ENCODE measurements around the gene ANKRD44. TPM values are rescaled to one million over a fixed set of nuclear protein-coding genes. Genes with fewer than 3 reads are reported as not detected.

Gene ANKRD44
- total RNA-seq, 2 donors from 2014 or later = 7.0 to 10.1 TPM

- Histone ChIP-seq H3K9me3 (no peaks in the 10 kb centered on the region), H3K4me1 (no peaks in the 10 kb centered on the region), H3K4me3 (no peak overlapping the region), H3K27ac (peak overlapping the region in 1 of 2 donors; percentile 56), H3K27me3 (no peaks in the 10 kb centered on the region), H3K36me3 (no peaks in the 10 kb centered on the region)
- DNase-seq (ENCODE audit: low spot score) = no peak
- TF ChIP-seq CTCF (IDR thresholded peaks at IDR 0.05) = no peak
Measured at GRCh38 chr2:197261808-197262226, 48.8 kb downstream of the ANKRD44 start.

DNA sequence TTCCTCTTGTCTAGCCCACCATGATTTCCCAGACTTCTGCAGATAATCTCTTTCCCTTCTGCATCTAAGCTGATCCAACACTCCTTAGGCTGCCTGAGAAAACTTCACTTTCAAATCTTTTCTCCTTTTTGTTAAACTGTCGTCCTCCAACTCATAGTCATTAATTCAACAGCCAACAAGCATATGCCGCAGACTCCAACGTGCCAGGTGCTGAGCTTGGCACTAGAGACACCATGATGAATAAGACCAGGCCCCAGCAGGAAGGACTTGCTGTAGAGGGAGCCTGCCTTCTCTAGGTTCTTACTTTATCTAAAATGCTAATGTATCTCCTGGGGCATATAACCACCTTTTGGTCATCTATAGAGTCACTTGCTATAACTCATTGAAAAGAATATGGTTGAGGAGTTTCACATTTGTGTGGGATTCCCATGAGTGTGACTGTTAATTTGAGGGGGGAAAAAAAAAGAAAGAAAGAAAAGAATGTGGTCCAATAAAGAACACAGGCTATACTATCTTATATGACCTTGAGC, 51.0 kb downstream of the ANKRD44 start:
- no peak for DNase-seq (ENCODE audit: low spot score)
- TF ChIP-seq CTCF (IDR thresholded peaks at IDR 0.05) = no peak
- no peaks in the 10 kb centered on the region for H3K27me3 ChIP-seq
- no peak overlapping the region for H3K4me3 ChIP-seq
- peaks cover 0 to 19% of the 10 kb centered on the region in 2 donors for H3K4me1 ChIP-seq
- H3K9me3 ChIP-seq = no peaks in the 10 kb centered on the region
- no peaks in the 10 kb centered on the region for H3K36me3 ChIP-seq
- H3K27ac ChIP-seq = no peak overlapping the region

- Histone ChIP-seq H3K9me3 (no peaks in the 10 kb centered on the region), H3K4me1 (peaks cover 0 to 19% of the 10 kb centered on the region in 2 donors), H3K36me3 (no peaks in the 10 kb centered on the region), H3K4me3 (no peak overlapping the region), H3K27ac (no peak overlapping the region), H3K27me3 (no peaks in the 10 kb centered on the region)
- no peak for DNase-seq (ENCODE audit: low spot score)
- TF ChIP-seq CTCF (IDR thresholded peaks at IDR 0.05) = no peak
Measured at GRCh38 chr2:197258580-197258979, 52.0 kb downstream of the ANKRD44 start.

DNA sequence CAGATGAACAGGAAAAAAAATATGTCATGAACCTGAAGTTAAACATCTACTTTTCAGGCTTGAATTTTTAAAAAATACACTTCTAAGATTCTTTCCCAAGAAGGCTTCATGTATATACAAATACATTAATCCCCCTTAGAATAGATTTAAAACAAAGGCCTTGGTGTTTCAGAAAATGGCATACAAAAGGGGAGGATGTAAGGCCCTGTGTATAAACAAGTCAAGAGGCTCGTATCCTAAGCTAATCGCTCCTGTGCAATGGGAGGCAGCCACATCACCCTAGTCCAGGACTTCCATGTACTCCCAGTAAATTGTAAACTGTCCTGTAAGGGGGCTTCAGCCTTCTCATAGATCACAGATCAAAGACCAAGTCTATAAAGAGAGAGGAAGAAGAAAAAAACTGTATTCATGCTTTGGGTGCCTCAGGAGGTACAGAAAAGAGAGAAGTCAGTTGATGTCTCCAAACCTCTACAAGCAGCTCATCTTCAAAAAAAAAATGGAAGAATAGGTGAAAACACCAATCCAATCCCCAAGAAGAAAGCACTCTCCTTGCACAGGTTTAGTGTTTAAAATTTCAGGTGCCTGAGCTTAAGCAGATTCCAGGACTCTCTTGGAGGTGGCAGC, 53.9 kb downstream of the ANKRD44 start:
- no peak overlapping the region for H3K27ac ChIP-seq
- no peaks in the 10 kb centered on the region for H3K9me3 ChIP-seq
- DNase-seq (ENCODE audit: low spot score) = no peak
- no peak overlapping the region for H3K4me3 ChIP-seq
- H3K36me3 ChIP-seq = no peaks in the 10 kb centered on the region
- TF ChIP-seq CTCF (IDR thresholded peaks at IDR 0.05) = no peak
- no peaks in the 10 kb centered on the region for H3K27me3 ChIP-seq
- peaks cover 0 to 19% of the 10 kb centered on the region in 2 donors for H3K4me1 ChIP-seq

DNA sequence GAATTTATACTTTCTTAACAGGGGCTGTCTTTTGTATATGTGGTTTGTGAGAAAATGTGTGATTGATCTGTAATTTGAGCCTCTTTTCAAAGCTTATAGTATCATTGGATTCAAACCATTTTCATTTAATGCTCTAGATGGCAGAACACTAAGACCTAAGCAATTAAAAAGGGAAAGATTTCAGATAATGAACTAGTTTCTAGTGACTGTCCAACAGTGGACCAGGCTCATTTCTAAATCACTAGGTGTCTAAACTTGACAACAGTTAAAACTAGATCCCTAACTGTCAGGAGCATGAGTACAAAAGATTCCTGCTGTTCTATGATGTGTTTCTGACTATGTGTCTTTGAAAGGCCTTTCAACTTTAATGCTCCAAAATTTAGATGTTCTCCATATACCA, 54.6 kb downstream of the ANKRD44 start:
- H3K36me3 ChIP-seq = no peaks in the 10 kb centered on the region
- no peaks in the 10 kb centered on the region for H3K9me3 ChIP-seq
- H3K4me3 ChIP-seq = no peak overlapping the region
- DNase-seq (ENCODE audit: low spot score) = no peak
- no peaks in the 10 kb centered on the region for H3K27me3 ChIP-seq
- no peak for TF ChIP-seq CTCF (IDR thresholded peaks at IDR 0.05)
- H3K4me1 ChIP-seq = peaks cover 0 to 19% of the 10 kb centered on the region in 2 donors
- peak overlapping the region in 1 of 2 donors; percentile 31 for H3K27ac ChIP-seq

DNA sequence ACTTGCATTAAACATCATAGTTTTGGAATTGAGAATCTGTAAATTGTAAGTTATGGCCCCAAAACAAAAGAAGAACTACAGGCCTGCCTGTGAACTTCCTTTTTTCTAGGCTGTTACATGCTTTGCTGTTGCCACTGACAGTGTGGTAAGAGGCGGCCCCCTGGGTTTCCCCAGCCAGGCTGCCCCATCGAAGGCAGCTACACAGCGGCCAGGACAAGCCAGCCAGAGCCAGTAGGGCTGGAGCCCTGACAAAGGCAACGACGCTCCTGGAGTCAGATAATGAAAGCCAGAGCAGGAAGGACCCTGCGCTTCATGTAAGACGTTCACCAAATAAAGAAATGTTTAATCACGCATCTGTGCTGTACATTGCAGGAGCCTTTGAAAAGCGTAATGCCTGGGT, 55.0 kb downstream of the ANKRD44 start:
- Histone ChIP-seq H3K27me3 (no peaks in the 10 kb centered on the region), H3K4me3 (no peak overlapping the region), H3K27ac (peak overlapping the region in 1 of 2 donors; percentile 31), H3K36me3 (no peaks in the 10 kb centered on the region), H3K4me1 (peaks cover 0 to 19% of the 10 kb centered on the region in 2 donors), H3K9me3 (no peaks in the 10 kb centered on the region)
- peak; percentile 80 for DNase-seq (ENCODE audit: low spot score)
- no peak for TF ChIP-seq CTCF (IDR thresholded peaks at IDR 0.05)

Data from right atrium auricular region (tissue), 2 donors.